Mucosa of gallbladder (tissue), 1 donor: ENCODE measurements around the gene ANXA5. TPM values are rescaled to one million over a fixed set of nuclear protein-coding genes. Genes with fewer than 3 reads are reported as not detected.

ENCODE experiments used
- DNase-seq: peaks from one replicate; pipeline ENCODE4 v3.0.0-alpha.2; 2020; ENCODE audit warnings: low spot score
- total RNA-seq: library from RNA; stranded (reverse); gene quantifications from one replicate; pipeline ENCODE4 v1.2.1, GENCODE V29; 2021
- donor health status: DM: no; HTN: no; CAD: no.

The ANXA5 gene
- total RNA-seq, 1 donor from 2014 or later = 327 TPM

- DNase-seq = no peak
These were observed 15.3 kb upstream of the ANXA5 start for GRCh38 chr4:121712001-121712651.

GRCh38 chr4:121711263-121712000, 14.7 kb upstream of the ANXA5 start:
- peak; percentile 77 for DNase-seq

GRCh38 chr4:121709766-121710405, 13.1 kb upstream of the ANXA5 start:
- DNase-seq = no peak

GRCh38 chr4:121707344-121707743, 10.6 kb upstream of the ANXA5 start:
- no peak for DNase-seq

GRCh38 chr4:121706595-121707021, 9.8 kb upstream of the ANXA5 start:
- no peak for DNase-seq

GRCh38 chr4:121705521-121705920, 8.7 kb upstream of the ANXA5 start:
- no peak for DNase-seq

- DNase-seq = no peak
These were observed 5.4 kb upstream of the ANXA5 start for GRCh38 chr4:121702136-121702535.

GRCh38 chr4:121701263-121701662, 4.5 kb upstream of the ANXA5 start:
- no peak for DNase-seq

GRCh38 chr4:121698236-121698671, 1.5 kb upstream of the ANXA5 start:
- no peak for DNase-seq

GRCh38 chr4:121697564-121697963, 784 bp upstream of the ANXA5 start:
- DNase-seq = no peak

GRCh38 chr4:121696170-121696580, 605 bp downstream of the ANXA5 start:
- peak; percentile 77 for DNase-seq

- no peak for DNase-seq
These were observed 2.9 kb downstream of the ANXA5 start for GRCh38 chr4:121693886-121694285.

GRCh38 chr4:121693450-121693849, 3.3 kb downstream of the ANXA5 start:
- DNase-seq = no peak

- no peak for DNase-seq
These were observed 4.5 kb downstream of the ANXA5 start for GRCh38 chr4:121692261-121692660.

GRCh38 chr4:121690001-121690400, 6.8 kb downstream of the ANXA5 start:
- DNase-seq = no peak

GRCh38 chr4:121688701-121689100, 8.1 kb downstream of the ANXA5 start:
- no peak for DNase-seq

GRCh38 chr4:121688261-121688660, 8.5 kb downstream of the ANXA5 start:
- DNase-seq = no peak

GRCh38 chr4:121686255-121686654, 10.5 kb downstream of the ANXA5 start:
- DNase-seq = no peak

GRCh38 chr4:121685257-121685656, 11.5 kb downstream of the ANXA5 start:
- DNase-seq = no peak

- DNase-seq = no peak
These were observed 12.2 kb downstream of the ANXA5 start for GRCh38 chr4:121684561-121684960.

- no peak for DNase-seq
These were observed 12.8 kb downstream of the ANXA5 start for GRCh38 chr4:121684016-121684415.

GRCh38 chr4:121680571-121680970, 16.2 kb downstream of the ANXA5 start:
- DNase-seq = no peak

- DNase-seq = no peak
These were observed 16.8 kb downstream of the ANXA5 start for GRCh38 chr4:121679951-121680350.
